GM18505 (cell line): ENCODE results near the gene RAB30.
"Not testable (repeated sequence)": the region's sequence is repeated elsewhere in the genome, so short reads cannot be mapped to it uniquely, and the experiment has no call there.

Source experiments
- ATAC-seq: cut with Tn5 transposase; IDR thresholded peaks from one replicate; pipeline ENCODE4 v1.9.1; 2021; ENCODE audit not compliant: unreplicated experiment
- POLR2A ChIP-seq: IDR thresholded peaks from 4 replicates; pipeline ENCODE4 v1.6.1; 2011; ENCODE audit warnings: borderline replicate concordance; ENCODE audit not compliant: insufficient read depth, insufficient read length; ENCODE audit errors: extremely low read depth

The RAB30 gene

GRCh38 chr11:82969811-82970210 is 101.9 kb downstream of the RAB30 start:
- peak; percentile 87 for ATAC-seq
- TF ChIP-seq POLR2A = no peak

GRCh38 chr11:82967381-82967780 is 104.3 kb downstream of the RAB30 start:
- no peak for ATAC-seq
- TF ChIP-seq POLR2A = no peak

GRCh38 chr11:82962021-82962420 is 109.7 kb downstream of the RAB30 start:
- not testable (repeated sequence) for ATAC-seq

GRCh38 chr11:82960779-82961143 is 110.9 kb downstream of the RAB30 start:
- TF ChIP-seq POLR2A = no peak
- ATAC-seq = peak; percentile 11

- ATAC-seq = peak; percentile 83
- TF ChIP-seq POLR2A = no peak
These were observed 111.5 kb downstream of the RAB30 start for GRCh38 chr11:82959987-82960778.

GRCh38 chr11:82955736-82956453 is 115.8 kb downstream of the RAB30 start:
- ATAC-seq = not testable (repeated sequence)

- not testable (repeated sequence) for ATAC-seq
These were observed 121.2 kb downstream of the RAB30 start for GRCh38 chr11:82950502-82950901.

- no peak for TF ChIP-seq POLR2A
These were observed 122.3 kb downstream of the RAB30 start for GRCh38 chr11:82949352-82949751.

GRCh38 chr11:82945682-82946081 is 126.0 kb downstream of the RAB30 start:
- no peak for ATAC-seq
- no peak for TF ChIP-seq POLR2A

More at GRCh38 chr11:82949352-82949751, 122.3 kb downstream of the RAB30 start:
- no peak for ATAC-seq

- ATAC-seq = not testable (repeated sequence)
These were observed 126.7 kb downstream of the RAB30 start for GRCh38 chr11:82945041-82945440.

GRCh38 chr11:82944198-82944597 is 127.5 kb downstream of the RAB30 start:
- no peak for TF ChIP-seq POLR2A
- ATAC-seq = no peak

- ATAC-seq = not testable (repeated sequence)
These were observed 128.3 kb downstream of the RAB30 start for GRCh38 chr11:82943430-82943829.

- no peak for ATAC-seq
- no peak for TF ChIP-seq POLR2A
These were observed 129.3 kb downstream of the RAB30 start for GRCh38 chr11:82942376-82942775.

GRCh38 chr11:82939456-82939855 is 132.2 kb downstream of the RAB30 start:
- ATAC-seq = no peak
- TF ChIP-seq POLR2A = no peak

- no peak for ATAC-seq
- TF ChIP-seq POLR2A = no peak
These were observed 134.1 kb downstream of the RAB30 start for GRCh38 chr11:82937554-82937953.

- no peak for TF ChIP-seq POLR2A
- no peak for ATAC-seq
These were observed 135.4 kb downstream of the RAB30 start for GRCh38 chr11:82936261-82936660.
